ENCODE data around the gene MPDZ.

Gene MPDZ

GRCh38 chr9:13140843-13141592 is 138.5 kb downstream of the MPDZ start:
- TF ChIP-seq JUND (IDR thresholded peaks at IDR 0.05; ENCODE audit: low read depth), result no peak
- in situ Hi-C loops (cut with HindIII; ENCODE audit: low pct_unique_long_range_greater_than_20kb, low sequenced_read_pairs), result no loop called here
- peak in 1 of 2 experiments; percentile 41 for DNase-seq (ENCODE audit: low read depth in 1 of 2, low spot score in 1 of 2)

- in situ Hi-C loops (cut with HindIII; ENCODE audit: low pct_unique_long_range_greater_than_20kb, low sequenced_read_pairs), result no loop called here
- no peak for TF ChIP-seq JUND (IDR thresholded peaks at IDR 0.05; ENCODE audit: low read depth)
- DNase-seq (ENCODE audit: low read depth in 1 of 2, low spot score in 1 of 2), result peak in 1 of 2 experiments; percentile 19
Observed at GRCh38 chr9:13139641-13140171, 139.8 kb downstream of the MPDZ start.

GRCh38 chr9:13137426-13137825 is 142.1 kb downstream of the MPDZ start:
- no peak for TF ChIP-seq JUND (IDR thresholded peaks at IDR 0.05; ENCODE audit: low read depth)
- in situ Hi-C loops (cut with HindIII; ENCODE audit: low pct_unique_long_range_greater_than_20kb, low sequenced_read_pairs), result no loop called here
- no peak for DNase-seq (ENCODE audit: low read depth in 1 of 2, low spot score in 1 of 2)

- no peak for TF ChIP-seq JUND (IDR thresholded peaks at IDR 0.05; ENCODE audit: low read depth)
- DNase-seq (ENCODE audit: low read depth in 1 of 2, low spot score in 1 of 2), result no peak
- in situ Hi-C loops (cut with HindIII; ENCODE audit: low pct_unique_long_range_greater_than_20kb, low sequenced_read_pairs), result no loop called here
Observed at GRCh38 chr9:13131991-13132390, 147.5 kb downstream of the MPDZ start.

- in situ Hi-C loops (cut with HindIII; ENCODE audit: low pct_unique_long_range_greater_than_20kb, low sequenced_read_pairs), result no loop called here
- no peak for DNase-seq (ENCODE audit: low read depth in 1 of 2, low spot score in 1 of 2)
- no peak for TF ChIP-seq JUND (IDR thresholded peaks at IDR 0.05; ENCODE audit: low read depth)
Observed at GRCh38 chr9:13131416-13131815, 148.1 kb downstream of the MPDZ start.

- peak in 1 of 2 experiments; percentile 20 for DNase-seq (ENCODE audit: low read depth in 1 of 2, low spot score in 1 of 2)
- in situ Hi-C loops (cut with HindIII; ENCODE audit: low pct_unique_long_range_greater_than_20kb, low sequenced_read_pairs), result no loop called here
- TF ChIP-seq JUND (IDR thresholded peaks at IDR 0.05; ENCODE audit: low read depth), result no peak
Observed at GRCh38 chr9:13128266-13128860, 151.1 kb downstream of the MPDZ start.

- no peak for DNase-seq (ENCODE audit: low read depth in 1 of 2, low spot score in 1 of 2)
- in situ Hi-C loops (cut with HindIII; ENCODE audit: low pct_unique_long_range_greater_than_20kb, low sequenced_read_pairs), result no loop called here
- TF ChIP-seq JUND (IDR thresholded peaks at IDR 0.05; ENCODE audit: low read depth), result no peak
Observed at GRCh38 chr9:13127131-13127530, 152.4 kb downstream of the MPDZ start.

GRCh38 chr9:13125261-13125660 is 154.2 kb downstream of the MPDZ start:
- TF ChIP-seq JUND (IDR thresholded peaks at IDR 0.05; ENCODE audit: low read depth), result no peak
- in situ Hi-C loops (cut with HindIII; ENCODE audit: low pct_unique_long_range_greater_than_20kb, low sequenced_read_pairs), result no loop called here
- no peak for DNase-seq (ENCODE audit: low read depth in 1 of 2, low spot score in 1 of 2)

GRCh38 chr9:13122756-13123369 is 156.6 kb downstream of the MPDZ start:
- DNase-seq (ENCODE audit: low read depth in 1 of 2, low spot score in 1 of 2), result no peak
- no peak for TF ChIP-seq JUND (IDR thresholded peaks at IDR 0.05; ENCODE audit: low read depth)
- in situ Hi-C loops (cut with HindIII; ENCODE audit: low pct_unique_long_range_greater_than_20kb, low sequenced_read_pairs), result no loop called here

- in situ Hi-C loops (cut with HindIII; ENCODE audit: low pct_unique_long_range_greater_than_20kb, low sequenced_read_pairs), result no loop called here
- no peak for TF ChIP-seq JUND (IDR thresholded peaks at IDR 0.05; ENCODE audit: low read depth)
- DNase-seq (ENCODE audit: low read depth in 1 of 2, low spot score in 1 of 2), result no peak
Observed at GRCh38 chr9:13118313-13118712, 161.2 kb downstream of the MPDZ start.

GRCh38 chr9:13116292-13116691 is 163.2 kb downstream of the MPDZ start:
- in situ Hi-C loops (cut with HindIII; ENCODE audit: low pct_unique_long_range_greater_than_20kb, low sequenced_read_pairs), result no loop called here
- DNase-seq (ENCODE audit: low read depth in 1 of 2, low spot score in 1 of 2), result no peak
- TF ChIP-seq JUND (IDR thresholded peaks at IDR 0.05; ENCODE audit: low read depth), result no peak

- in situ Hi-C loops (cut with HindIII; ENCODE audit: low pct_unique_long_range_greater_than_20kb, low sequenced_read_pairs), result no loop called here
- no peak for TF ChIP-seq JUND (IDR thresholded peaks at IDR 0.05; ENCODE audit: low read depth)
- no peak for DNase-seq (ENCODE audit: low read depth in 1 of 2, low spot score in 1 of 2)
Observed at GRCh38 chr9:13113751-13114150, 165.7 kb downstream of the MPDZ start.

GRCh38 chr9:13113216-13113615 is 166.3 kb downstream of the MPDZ start:
- in situ Hi-C loops (cut with HindIII; ENCODE audit: low pct_unique_long_range_greater_than_20kb, low sequenced_read_pairs), result no loop called here
- TF ChIP-seq JUND (IDR thresholded peaks at IDR 0.05; ENCODE audit: low read depth), result no peak
- no peak for DNase-seq (ENCODE audit: low read depth in 1 of 2, low spot score in 1 of 2)
